Liver (tissue), 3 donors: ENCODE data around the gene RNF112.

Experiments used
- GABPA ChIP-seq, 2 donors: IDR thresholded peaks in 1 of 2; conservative IDR thresholded peaks in 1 of 2; 2 replicates each; pipeline ENCODE4 v1.6.1; 2016; ENCODE audit warnings: antibody characterized with exemption in 2 of 2, mild to moderate bottlenecking in 1 of 2, moderate library complexity in 1 of 2
- RAD21 ChIP-seq, 2 donors: IDR thresholded peaks; 2 replicates each; pipeline ENCODE4 v1.6.1; 2016; ENCODE audit warnings: antibody characterized with exemption in 2 of 2, mild to moderate bottlenecking in 2 of 2
- TF ChIP-seq, protein P1 (sequence below): fragments of 150-350 bp; IDR thresholded peaks from 2 replicates; pipeline ENCODE4 v1.5.1; 2017; ENCODE audit warnings: improper control_type of control experiment, low read depth, low read length; ENCODE audit not compliant: missing input control
- donor health status: healthy.
- donor health status: healthy.

DNA sequence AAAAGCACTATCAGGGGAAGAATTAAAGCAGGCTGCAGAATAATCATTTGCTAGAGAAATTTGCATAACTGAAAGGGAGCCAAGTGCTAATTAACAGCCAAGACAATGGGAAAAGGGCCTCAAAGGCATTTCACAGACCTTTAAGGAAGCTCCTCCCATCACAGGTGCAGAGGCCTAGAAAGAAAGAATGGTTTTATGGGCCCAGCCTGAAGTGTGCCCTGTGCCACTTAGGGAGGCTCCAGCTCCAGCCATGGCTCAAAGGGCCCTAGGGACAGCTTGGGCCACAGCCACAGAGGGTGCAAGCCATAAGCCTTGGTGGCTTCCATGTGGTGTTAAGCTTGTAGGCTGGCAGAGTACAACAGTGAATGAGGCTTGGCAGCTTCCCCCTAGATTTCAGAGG, 50.1 kb downstream of the RNF112 start:
- no peak for TF ChIP-seq RAD21 (IDR thresholded peaks at IDR 0.05)
- TF ChIP-seq, protein P1, sequence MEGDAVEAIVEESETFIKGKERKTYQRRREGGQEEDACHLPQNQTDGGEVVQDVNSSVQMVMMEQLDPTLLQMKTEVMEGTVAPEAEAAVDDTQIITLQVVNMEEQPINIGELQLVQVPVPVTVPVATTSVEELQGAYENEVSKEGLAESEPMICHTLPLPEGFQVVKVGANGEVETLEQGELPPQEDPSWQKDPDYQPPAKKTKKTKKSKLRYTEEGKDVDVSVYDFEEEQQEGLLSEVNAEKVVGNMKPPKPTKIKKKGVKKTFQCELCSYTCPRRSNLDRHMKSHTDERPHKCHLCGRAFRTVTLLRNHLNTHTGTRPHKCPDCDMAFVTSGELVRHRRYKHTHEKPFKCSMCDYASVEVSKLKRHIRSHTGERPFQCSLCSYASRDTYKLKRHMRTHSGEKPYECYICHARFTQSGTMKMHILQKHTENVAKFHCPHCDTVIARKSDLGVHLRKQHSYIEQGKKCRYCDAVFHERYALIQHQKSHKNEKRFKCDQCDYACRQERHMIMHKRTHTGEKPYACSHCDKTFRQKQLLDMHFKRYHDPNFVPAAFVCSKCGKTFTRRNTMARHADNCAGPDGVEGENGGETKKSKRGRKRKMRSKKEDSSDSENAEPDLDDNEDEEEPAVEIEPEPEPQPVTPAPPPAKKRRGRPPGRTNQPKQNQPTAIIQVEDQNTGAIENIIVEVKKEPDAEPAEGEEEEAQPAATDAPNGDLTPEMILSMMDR, result no peak
- no peak for TF ChIP-seq GABPA (IDR thresholded peaks at IDR 0.05 in 1 of 2, conservative IDR thresholded peaks at IDR 0.05 in 1 of 2)
